HT-29 (cell line): ENCODE measurements around the gene MCAT. TPM values are rescaled to one million over a fixed set of nuclear protein-coding genes. Genes with fewer than 3 reads are reported as not detected.

Source experiments
- DNase-seq: peaks from one replicate; pipeline ENCODE4 v3.0.0-alpha.2; 2015; ENCODE audit warnings: low spot score
- total RNA-seq: library from RNA; depleted of rRNA; stranded (reverse); fragments of >200 nt; shearing (Covaris generic); gene quantifications from 2 replicates; pipeline ENCODE4 v1.2.3, GENCODE V29; 2014; rRNA removed

The MCAT gene
- total RNA-seq, result 40.9 and 43.1 TPM in 2 replicates

- peak; percentile 59 for DNase-seq
These were observed at the start of gene MCAT for GRCh38 chr22:43142880-43143562. MCAT (minus strand) TSS chr22:43143398; CDS start chr22:43143348, 50 bp downstream.

- DNase-seq, result no peak
These were observed 48.6 kb upstream of the MCAT start for GRCh38 chr22:43191831-43192230.

- no peak for DNase-seq
These were observed 45.8 kb upstream of the MCAT start for GRCh38 chr22:43188829-43189545.

DNA sequence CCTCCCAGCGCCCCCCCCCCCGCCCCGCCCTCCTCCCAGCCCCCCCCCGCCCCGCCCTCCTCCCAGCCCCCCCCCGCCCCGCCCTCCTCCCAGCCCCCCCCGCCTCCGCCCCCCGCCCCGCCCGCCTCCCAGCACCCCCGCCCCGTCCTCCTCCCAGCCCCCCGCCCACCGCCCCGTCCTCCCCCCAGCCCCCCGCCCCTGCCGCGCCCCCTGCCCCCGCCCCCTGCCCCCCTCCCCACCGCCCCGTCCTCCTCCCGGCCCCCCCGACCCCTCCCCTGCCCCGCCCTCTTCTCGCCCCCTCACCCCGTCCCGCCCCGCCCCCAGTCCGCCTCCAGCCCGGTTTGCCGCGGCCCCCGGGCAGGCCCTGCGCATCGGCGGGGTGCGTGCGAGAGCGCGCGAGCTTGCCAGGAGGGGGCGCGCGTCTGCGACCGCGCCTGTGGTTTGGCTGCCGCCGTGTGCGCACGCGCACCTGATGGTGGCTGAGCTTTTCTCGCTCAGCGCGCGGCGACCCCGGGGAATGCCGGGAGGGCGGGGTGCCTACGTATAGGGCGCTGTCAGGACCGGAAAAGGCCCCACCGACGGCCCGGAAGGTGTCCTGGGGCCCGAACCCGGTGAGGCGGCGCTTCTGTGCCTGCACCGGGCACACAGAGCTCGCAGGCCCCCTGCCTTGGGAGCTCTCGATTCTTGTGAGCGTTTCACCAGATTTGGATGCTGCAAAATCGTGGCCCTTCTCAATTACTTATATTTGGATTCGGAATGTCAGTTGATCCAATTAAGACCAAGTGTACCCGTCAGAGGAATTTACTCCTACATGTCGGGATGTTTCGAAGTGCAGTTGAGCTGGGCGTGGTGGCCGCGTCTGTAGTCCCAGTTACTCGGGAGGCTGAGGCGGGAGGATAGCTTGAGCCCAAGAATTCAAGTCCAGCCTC lies 44.2 kb upstream of the MCAT start:
- DNase-seq, result peak; percentile 92

DNA sequence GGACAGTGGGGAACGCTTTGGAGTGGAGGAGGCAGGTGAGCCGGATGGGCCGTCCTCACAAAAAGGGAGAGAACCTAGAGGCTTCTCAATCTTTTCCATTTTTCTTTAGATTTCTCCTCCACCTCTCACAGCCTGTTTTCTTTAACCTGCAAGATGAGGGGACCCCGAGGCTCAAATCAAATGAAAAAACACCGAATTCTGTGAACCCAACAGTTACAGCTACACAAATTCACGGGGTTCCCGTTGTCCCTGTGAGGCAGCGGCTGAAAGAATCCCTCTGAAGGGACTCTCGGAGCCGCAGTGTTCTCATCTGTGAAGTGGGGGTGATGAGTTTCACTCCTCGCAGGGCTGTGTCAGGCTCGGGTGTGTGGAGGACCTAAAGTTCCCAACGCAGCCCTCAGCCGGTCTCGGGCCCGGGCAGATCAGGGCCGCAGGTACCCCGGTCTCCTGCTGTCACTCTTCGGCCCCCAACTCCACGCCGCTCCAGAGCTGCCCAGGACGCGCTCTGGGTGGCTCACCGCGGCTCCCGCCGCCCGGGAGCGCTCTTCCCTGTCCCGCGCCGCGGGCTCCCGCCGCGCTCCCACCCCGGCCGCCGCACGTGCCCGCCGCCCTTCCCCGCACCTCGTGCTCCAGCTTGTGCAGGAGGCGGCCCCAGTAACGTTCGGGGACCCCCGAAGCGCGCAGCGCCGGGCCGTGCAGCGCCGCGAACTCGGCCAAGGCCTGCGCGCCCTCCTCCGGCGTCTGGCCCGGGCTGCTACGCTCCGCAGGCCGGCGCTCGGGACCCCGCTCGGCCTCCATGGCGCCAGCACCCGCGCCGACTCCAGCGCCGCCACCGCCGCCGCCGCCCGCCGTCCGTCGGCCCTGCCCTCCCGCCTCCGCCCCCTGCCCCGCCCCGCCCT lies 43.3 kb upstream of the MCAT start, which contains the start of gene TTLL12:
Gene TTLL12 (minus strand): TSS at position 863 of the 899 bp plus-strand sequence. CDS start 65 bp downstream, at position 798.
- DNase-seq, result peak; percentile 29

DNA sequence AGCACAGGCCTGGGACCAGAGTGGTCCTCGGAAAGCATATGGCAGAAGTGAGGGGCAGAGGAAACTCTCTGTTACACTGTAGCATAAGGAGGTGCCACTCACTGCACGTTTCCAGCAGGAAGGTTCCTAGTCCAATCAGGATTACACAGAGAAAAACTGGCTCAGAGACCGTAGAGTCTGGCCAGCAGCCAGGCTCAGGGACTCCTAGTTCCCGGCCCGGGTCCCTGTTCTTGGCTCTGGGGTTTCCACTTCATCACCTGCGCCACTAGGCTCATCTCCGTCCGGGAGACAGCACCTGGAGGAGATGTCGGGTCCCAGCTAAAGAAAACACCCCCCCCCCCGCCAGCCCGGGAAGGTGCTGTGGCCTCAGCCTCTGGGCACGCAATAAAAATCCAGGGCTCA lies 42.7 kb upstream of the MCAT start:
- DNase-seq, result peak; percentile 61

- no peak for DNase-seq
These were observed 40.5 kb upstream of the MCAT start for GRCh38 chr22:43183496-43184277.

DNA sequence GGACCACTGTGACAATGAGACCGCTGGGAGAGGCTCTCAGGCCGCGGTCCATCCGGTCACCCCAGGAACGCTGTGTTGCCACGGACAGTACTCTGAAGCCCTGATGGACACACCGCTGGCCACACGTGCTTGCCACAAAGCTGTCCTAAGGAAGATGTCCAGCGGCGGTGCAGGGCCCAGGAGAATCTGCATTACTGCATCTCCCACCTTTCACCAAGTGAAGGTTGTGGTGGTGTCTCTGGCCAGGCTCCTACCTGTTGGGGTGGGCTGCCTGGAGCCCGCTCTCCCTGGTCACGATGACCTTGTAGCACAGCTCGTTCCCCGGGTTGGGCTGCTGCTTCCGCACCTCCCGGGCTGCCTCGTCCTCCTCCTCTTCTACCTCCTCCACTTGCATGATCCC lies 39.5 kb upstream of the MCAT start:
- no peak for DNase-seq

- DNase-seq, result no peak
These were observed 38.9 kb upstream of the MCAT start for GRCh38 chr22:43182118-43182517.

DNA sequence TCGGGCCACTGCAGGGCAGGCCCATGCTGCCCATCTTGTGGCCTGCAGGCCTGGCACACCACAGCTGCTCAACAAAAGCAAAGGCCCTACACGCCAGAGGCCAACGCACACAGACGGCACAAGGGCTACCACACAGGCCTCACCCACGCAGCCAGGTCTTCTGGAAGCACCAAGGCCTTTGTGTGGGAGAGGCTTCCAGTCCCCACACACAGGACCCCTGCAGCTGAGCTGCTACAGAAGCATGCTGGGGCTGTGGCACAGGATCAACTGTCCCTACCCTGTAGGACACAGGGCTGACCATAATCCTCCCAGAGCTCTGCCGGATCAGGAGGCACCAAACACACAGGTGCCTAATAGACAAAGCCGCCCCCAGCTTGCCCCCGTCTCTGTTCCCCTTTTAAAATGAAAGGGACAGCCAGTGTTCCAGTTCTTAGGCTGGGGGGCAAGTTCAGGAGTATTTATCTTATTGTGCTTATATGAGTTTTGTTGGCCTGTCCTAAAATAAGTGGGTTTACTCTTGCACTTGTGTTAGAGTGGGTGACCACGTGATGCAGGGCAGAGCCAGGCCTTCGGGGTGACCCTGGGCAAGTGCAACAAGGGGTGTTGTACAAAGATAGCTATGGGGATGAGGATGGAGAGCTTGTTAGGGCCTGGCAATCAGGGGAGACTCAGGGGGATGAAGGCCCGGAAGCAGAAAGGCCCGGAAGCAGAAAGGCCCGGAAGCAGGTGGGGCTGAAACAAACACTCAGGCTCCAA lies 38.3 kb upstream of the MCAT start:
- DNase-seq, result no peak

- no peak for DNase-seq
These were observed 37.5 kb upstream of the MCAT start for GRCh38 chr22:43180670-43181069.

GRCh38 chr22:43179911-43180195 lies 36.7 kb upstream of the MCAT start:
- DNase-seq, result no peak

GRCh38 chr22:43179146-43179910 lies 36.1 kb upstream of the MCAT start:
- DNase-seq, result no peak

DNA sequence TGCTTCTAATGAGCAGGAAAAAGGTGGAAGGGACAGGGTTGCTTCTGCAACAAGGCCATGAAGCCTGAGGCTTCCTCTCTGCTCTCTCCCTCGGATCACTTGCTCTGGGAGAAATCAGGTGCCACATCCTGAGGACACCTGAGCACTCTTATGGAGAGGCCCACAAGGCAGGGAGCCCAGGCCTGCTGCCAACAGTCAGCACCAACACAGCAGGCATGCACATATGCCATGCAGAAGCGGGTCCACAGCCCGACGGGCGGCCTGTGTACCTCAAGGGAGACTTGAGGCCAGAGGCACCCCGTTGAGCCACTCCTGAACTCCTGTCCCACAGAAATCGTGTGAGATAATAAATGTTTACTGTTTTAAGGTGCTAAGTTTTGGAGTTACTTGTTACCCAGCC lies 34.3 kb upstream of the MCAT start:
- DNase-seq, result no peak

- no peak for DNase-seq
These were observed 32.9 kb upstream of the MCAT start for GRCh38 chr22:43176090-43176489.

GRCh38 chr22:43174941-43175531 lies 31.8 kb upstream of the MCAT start:
- no peak for DNase-seq

DNA sequence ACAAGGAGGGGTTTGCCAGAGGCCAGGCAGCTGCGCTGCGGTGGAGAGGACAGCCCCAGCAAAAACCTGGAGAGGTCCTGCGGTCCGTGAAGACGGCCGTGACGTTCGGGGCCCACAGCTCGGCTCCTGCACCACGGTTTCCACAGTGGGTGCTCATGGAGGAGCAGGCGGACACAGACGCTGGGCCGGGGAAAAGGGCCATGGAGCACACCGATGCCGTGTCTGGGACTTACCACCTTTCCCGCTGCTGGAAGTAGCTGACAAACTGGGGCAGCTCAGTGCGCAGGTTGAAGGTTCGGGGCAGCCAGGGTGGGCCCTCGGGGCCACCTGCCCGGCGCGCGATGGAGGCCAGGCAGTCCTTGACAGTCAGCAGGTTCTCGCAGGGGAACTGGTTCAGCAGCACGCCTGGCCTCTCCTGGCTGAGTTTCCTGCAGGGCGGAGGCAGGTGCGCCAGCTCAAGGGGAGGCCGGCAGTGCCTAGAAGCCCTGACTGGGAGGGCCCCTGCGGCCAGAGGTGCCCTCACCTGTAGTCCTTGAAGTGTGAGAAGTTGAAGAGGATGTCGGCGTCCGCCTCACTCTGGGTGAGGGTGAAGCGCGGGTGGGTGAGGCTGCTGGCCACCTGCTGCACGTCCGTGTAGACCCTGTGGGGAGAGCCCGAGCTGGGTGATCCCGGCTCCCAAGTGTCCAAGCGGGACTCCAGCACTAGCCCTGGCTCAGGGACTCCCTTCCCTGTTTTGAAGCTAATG lies 30.9 kb upstream of the MCAT start:
- no peak for DNase-seq

DNA sequence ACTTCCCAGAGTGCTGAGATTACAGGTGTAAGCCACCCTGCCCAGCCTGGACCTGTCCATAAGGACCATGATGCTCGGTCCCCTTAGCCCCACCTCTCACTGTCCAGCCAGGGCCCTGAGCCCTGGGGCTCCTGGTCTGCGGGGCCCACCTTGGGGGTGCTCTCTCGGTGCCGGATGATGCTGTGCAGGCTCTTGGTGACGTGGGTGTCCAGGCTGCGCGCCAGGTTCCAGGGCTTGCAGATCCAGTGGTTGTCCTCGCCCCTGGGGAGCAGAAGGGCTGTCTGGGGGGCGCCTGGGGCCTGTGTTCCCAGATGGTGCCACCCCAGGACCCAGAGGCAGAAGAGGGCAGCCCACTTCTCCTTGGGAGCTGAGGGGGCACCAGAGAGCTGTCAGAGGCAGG lies 30.4 kb upstream of the MCAT start:
- no peak for DNase-seq
